ENCODE measurements around the gene LAMA2.

DNA sequence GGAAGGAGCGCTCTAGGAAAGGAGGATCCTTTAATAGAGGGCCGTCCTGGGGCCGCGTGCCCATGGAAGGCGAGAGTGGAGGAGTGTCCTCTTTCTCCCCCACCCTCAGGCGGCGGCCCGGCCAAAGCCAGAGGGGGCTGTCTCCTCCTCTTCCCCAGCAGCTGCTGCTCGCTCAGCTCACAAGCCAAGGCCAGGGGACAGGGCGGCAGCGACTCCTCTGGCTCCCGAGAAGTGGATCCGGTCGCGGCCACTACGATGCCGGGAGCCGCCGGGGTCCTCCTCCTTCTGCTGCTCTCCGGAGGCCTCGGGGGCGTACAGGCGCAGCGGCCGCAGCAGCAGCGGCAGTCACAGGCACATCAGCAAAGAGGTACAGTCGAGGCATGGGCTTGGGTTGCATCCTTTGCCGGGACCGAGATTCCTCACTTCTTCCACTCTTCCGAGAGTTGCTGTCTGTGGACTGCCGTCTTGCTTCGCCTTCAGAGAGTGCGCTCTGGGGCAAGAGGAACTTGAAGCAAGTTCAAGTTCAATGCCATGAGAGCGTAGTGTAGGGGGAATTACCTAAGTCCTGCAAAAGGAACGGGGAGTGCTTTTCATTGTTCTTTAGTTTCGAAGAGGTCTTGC, at the start of gene LAMA2:
- TF ChIP-seq, protein P1, sequence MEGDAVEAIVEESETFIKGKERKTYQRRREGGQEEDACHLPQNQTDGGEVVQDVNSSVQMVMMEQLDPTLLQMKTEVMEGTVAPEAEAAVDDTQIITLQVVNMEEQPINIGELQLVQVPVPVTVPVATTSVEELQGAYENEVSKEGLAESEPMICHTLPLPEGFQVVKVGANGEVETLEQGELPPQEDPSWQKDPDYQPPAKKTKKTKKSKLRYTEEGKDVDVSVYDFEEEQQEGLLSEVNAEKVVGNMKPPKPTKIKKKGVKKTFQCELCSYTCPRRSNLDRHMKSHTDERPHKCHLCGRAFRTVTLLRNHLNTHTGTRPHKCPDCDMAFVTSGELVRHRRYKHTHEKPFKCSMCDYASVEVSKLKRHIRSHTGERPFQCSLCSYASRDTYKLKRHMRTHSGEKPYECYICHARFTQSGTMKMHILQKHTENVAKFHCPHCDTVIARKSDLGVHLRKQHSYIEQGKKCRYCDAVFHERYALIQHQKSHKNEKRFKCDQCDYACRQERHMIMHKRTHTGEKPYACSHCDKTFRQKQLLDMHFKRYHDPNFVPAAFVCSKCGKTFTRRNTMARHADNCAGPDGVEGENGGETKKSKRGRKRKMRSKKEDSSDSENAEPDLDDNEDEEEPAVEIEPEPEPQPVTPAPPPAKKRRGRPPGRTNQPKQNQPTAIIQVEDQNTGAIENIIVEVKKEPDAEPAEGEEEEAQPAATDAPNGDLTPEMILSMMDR (IDR thresholded peaks at IDR 0.05; ENCODE audit: low read depth, low read length): no peak
- no peak for TF ChIP-seq EZH2phosphoT487 (IDR thresholded peaks at IDR 0.05; ENCODE audit: low read depth)
